ENCODE data around the gene MYO15B. TPM values are rescaled to one million over a fixed set of nuclear protein-coding genes. Genes with fewer than 3 reads are reported as not detected.

The MYO15B gene
- total RNA-seq, 1 experiment from 2014 or later, result 30.3 TPM

- H3K36me3 ChIP-seq (ENCODE audit: control insufficient read depth in 1 of 2, insufficient read depth in 2 of 2, low read length in 2 of 2), result peaks cover 27 to 28% of the 10 kb centered on the region in 2 experiments; a peak in 3 of 4 replicates
Measured at GRCh38 chr17:75652934-75653549, 65.4 kb downstream of the MYO15B start.

More at GRCh38 chr17:75652934-75653549, 65.4 kb downstream of the MYO15B start:
- Histone ChIP-seq H3K27ac (ENCODE audit: low read depth, low read length) (no peak overlapping the region), H3K27me3 (ENCODE audit: insufficient read depth, low read length) (no peaks in the 10 kb centered on the region), H3K4me2 (ENCODE audit: low read length) (no peak overlapping the region), H3K9ac (ENCODE audit: low read length) (no peak overlapping the region), H3K4me1 (ENCODE audit: control insufficient read depth in 1 of 2, insufficient read depth in 2 of 2, low read length in 2 of 2) (no peaks in the 10 kb centered on the region), H3K9me3 (ENCODE audit: control insufficient read depth in 1 of 2, insufficient read depth in 1 of 2, low read depth in 1 of 2, low read length in 2 of 2) (no peaks in the 10 kb centered on the region), H3K9me2 (ENCODE audit: insufficient read depth) (no peaks in the 10 kb centered on the region), H3K4me3 (replicated peaks in 1 of 2; ENCODE audit: low read depth in 1 of 2, low read length in 2 of 2) (no peak overlapping the region), H3K79me2 (ENCODE audit: insufficient read depth, low read length) (no peaks in the 10 kb centered on the region), H2AFZ (ENCODE audit: low read depth, low read length, poor library complexity, severe bottlenecking) (no peak overlapping the region), H4K20me1 (ENCODE audit: insufficient read depth) (no peaks in the 10 kb centered on the region)
- POLR2A ChIA-PET, result interaction anchor here (1.2 kb wide), 2 partner anchors 8 to 11 kb away, joined by 4 read pairs; no protein-coding TSS in a partner anchor
- BruUV-seq (replicated peaks), result no TSS peak
- TF ChIP-seq RAD21 (IDR thresholded peaks at IDR 0.05; ENCODE audit: low read depth) (peak; percentile 82), FOSL1 (IDR thresholded peaks at IDR 0.05; ENCODE audit: low read depth) (no peak), EZH2phosphoT487 (IDR thresholded peaks at IDR 0.05; ENCODE audit: borderline replicate concordance) (no peak)
- TF ChIP-seq, protein P1, sequence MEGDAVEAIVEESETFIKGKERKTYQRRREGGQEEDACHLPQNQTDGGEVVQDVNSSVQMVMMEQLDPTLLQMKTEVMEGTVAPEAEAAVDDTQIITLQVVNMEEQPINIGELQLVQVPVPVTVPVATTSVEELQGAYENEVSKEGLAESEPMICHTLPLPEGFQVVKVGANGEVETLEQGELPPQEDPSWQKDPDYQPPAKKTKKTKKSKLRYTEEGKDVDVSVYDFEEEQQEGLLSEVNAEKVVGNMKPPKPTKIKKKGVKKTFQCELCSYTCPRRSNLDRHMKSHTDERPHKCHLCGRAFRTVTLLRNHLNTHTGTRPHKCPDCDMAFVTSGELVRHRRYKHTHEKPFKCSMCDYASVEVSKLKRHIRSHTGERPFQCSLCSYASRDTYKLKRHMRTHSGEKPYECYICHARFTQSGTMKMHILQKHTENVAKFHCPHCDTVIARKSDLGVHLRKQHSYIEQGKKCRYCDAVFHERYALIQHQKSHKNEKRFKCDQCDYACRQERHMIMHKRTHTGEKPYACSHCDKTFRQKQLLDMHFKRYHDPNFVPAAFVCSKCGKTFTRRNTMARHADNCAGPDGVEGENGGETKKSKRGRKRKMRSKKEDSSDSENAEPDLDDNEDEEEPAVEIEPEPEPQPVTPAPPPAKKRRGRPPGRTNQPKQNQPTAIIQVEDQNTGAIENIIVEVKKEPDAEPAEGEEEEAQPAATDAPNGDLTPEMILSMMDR (IDR thresholded peaks at IDR 0.05 in 2 of 3, conservative IDR thresholded peaks at IDR 0.05 in 1 of 3; ENCODE audit: borderline replicate concordance in 1 of 3, insufficient read depth in 1 of 3, low read depth in 2 of 3, low read length in 2 of 3), result peak; percentile 87 to 98 (median 95)
- peak; percentile 95 for ATAC-seq
- RAD21 ChIA-PET (ENCODE audit: low non-redundant PET in 1 of 2, low total read pairs in 2 of 2, uncharacterized antibody in 2 of 2, unreplicated experiment in 2 of 2), result interaction anchor here (1.0 to 3.7 kb wide), 2 partner anchors 20 kb away, joined by 7 to 13 read pairs; partner anchors contain the start of gene SMIM5 (in 2 of the 2)
- no peak for DNase-seq (ENCODE audit: low read depth, low spot score)
- intact Hi-C loops (cut with micrococcal nuclease), result loop anchor here (1.0 kb wide), 1 partner anchor 20 kb away; the partner anchor contains the start of gene SMIM5
- CTCF ChIA-PET, result interaction anchor here (1.0 to 4.1 kb wide), 8 partner anchors 8 to 96 kb away, joined by 4 to 75 read pairs (median 10); partner anchors contain the start of genes ITGB4 and SMIM5

Data from HCT116 (cell line).